Tibial nerve (tissue), 4 donors: ENCODE measurements around the gene TNS3.

Source experiments
- CTCF ChIP-seq, 5 experiments: fragments of 200-600 bp in 3 of 5; fragments of 450-650 bp in 2 of 5; sonication (generic) in 3 of 5; IDR thresholded peaks; one replicate each; pipeline ENCODE4 v1.5.1; 2016 to 2019; ENCODE audit warnings: antibody characterized with exemption in 5 of 5, mild to moderate bottlenecking in 3 of 5, moderate library complexity in 2 of 5
- EP300 ChIP-seq, 2 donors: sonication (generic); formaldehyde crosslinking; IDR thresholded peaks; one replicate each; pipeline ENCODE4 v1.6.1; 2017; ENCODE audit warnings: antibody characterized with exemption in 2 of 2, mild to moderate bottlenecking in 1 of 2
- POLR2A ChIP-seq, 2 donors: fragments of 450-650 bp; IDR thresholded peaks; one replicate each; pipeline ENCODE4 v1.6.1; 2017; ENCODE audit warnings: antibody characterized with exemption in 2 of 2, mild to moderate bottlenecking in 2 of 2, moderate library complexity in 2 of 2

DNA sequence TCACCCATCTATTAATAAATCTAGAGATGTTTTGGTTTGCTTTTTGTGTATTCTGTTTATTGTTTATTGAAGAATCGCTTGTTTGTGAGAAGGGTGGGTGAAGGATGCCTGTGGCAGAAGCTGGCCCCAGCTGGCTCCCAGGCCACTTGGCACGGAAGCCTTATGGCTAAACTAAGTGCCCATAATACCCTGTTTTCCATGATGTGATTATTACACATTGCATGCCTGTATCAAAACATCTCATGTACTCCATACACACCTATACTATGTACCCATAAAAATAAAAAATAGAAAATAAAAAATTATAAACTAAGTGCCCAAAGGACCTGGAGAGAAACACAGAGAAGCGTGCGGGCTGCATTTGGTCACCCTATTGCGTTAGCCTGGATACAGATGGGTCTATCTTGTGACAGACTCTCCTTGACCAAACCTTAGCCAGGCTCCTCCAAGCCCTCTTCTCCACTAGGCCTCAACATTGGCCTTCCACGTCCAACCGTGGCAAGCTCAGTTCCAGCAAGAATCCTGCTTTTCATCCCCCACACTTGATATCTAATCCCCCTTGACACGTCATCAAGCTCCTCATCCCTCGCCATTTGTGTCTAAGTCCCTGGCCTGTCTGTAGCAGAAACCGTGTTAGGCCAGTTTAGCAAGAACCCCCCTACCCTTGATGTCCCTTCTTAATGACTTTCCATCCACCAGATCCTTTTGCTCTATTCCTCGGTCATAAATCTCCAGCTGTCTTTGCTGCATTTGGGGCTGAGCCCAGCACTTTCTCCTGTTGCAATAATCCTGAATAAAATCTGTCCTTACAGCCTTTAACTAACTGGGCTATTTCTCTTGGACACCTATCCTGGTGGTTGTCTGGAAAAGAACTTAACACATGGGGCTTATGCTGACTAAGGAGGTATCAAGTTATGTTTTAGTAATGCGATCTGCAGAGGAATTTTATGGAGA is 245.2 kb downstream of the TNS3 start:
- TF ChIP-seq CTCF (IDR thresholded peaks at IDR 0.05) (no peak), POLR2A (IDR thresholded peaks at IDR 0.05) (no peak), EP300 (IDR thresholded peaks at IDR 0.05) (no peak)
